SK-N-SH treated with all-trans-retinoic acid at 6 μM for 48 hours (cell line): Measurements from ENCODE around the gene CLEC16A.

Experiments
- ATAC-seq: fragments of 200-7000 bp; cut with Tn5 transposase; 3 replicates; pipeline ENCODE4 v1.9.1; 2020; ENCODE audit warnings: mild to moderate bottlenecking, moderate library complexity
- ARNTL ChIP-seq: fragments of 450-650 bp; formaldehyde crosslinking; IDR thresholded peaks from 2 replicates; pipeline ENCODE4 v1.5.0; 2020; ENCODE audit warnings: low read depth, mild to moderate bottlenecking, moderate library complexity, borderline replicate concordance
- CSDC2 ChIP-seq: fragments of 250-450 bp; sonication (Bioruptor Pico); IDR thresholded peaks from 2 replicates; pipeline ENCODE4 v1.5.0; 2020; ENCODE audit warnings: mild to moderate bottlenecking, moderate library complexity
- CSRNP3 ChIP-seq: fragments of 250-450 bp; sonication (Bioruptor Pico); IDR thresholded peaks from 2 replicates; pipeline ENCODE4 v1.5.1; 2021; ENCODE audit warnings: mild to moderate bottlenecking, moderate library complexity
- ESRRG ChIP-seq: fragments of 250-450 bp; sonication (Bioruptor Pico); IDR thresholded peaks from 2 replicates; pipeline ENCODE4 v1.6.1; 2021; ENCODE audit warnings: mild to moderate bottlenecking
- GLIS3 ChIP-seq: fragments of 250-450 bp; sonication (Bioruptor Pico); IDR thresholded peaks from 2 replicates; pipeline ENCODE4 v1.5.0; 2020; ENCODE audit warnings: mild to moderate bottlenecking, moderate library complexity
- ISL1 ChIP-seq: fragments of 250-450 bp; sonication (Bioruptor Pico); IDR thresholded peaks from 2 replicates; pipeline ENCODE4 v2.1.2; 2022; ENCODE audit warnings: mild to moderate bottlenecking, moderate library complexity
- OSR1 ChIP-seq: fragments of 250-450 bp; sonication (Bioruptor Pico); IDR thresholded peaks from 2 replicates; pipeline ENCODE4 v1.8.0; 2022; ENCODE audit warnings: moderate library complexity, mild to moderate bottlenecking, inconsistent platforms
- POU6F1 ChIP-seq: fragments of 250-450 bp; sonication (Bioruptor Pico); IDR thresholded peaks from 2 replicates; pipeline ENCODE4 v1.8.0; 2021; ENCODE audit warnings: low read depth, mild to moderate bottlenecking, moderate library complexity, borderline replicate concordance
- PPARA ChIP-seq: fragments of 250-450 bp; sonication (Bioruptor Pico); IDR thresholded peaks from 2 replicates; pipeline ENCODE4 v1.5.0; 2020; ENCODE audit warnings: mild to moderate bottlenecking, borderline replicate concordance
- SNAI2 ChIP-seq: fragments of 250-450 bp; sonication (Bioruptor Pico); IDR thresholded peaks from 2 replicates; pipeline ENCODE4 v1.5.0; 2020; ENCODE audit warnings: mild to moderate bottlenecking, moderate library complexity
- TCF4 ChIP-seq: fragments of 250-450 bp; sonication (Bioruptor Pico); IDR thresholded peaks from 2 replicates; pipeline ENCODE4 v1.8.0; 2021; ENCODE audit warnings: mild to moderate bottlenecking, moderate library complexity, borderline replicate concordance
- TOX ChIP-seq: fragments of 250-450 bp; sonication (Bioruptor Pico); IDR thresholded peaks from 2 replicates; pipeline ENCODE4 v1.8.0; 2021; ENCODE audit warnings: mild to moderate bottlenecking, moderate library complexity, borderline replicate concordance
- TSHZ2 ChIP-seq: fragments of 250-450 bp; sonication (Bioruptor Pico); IDR thresholded peaks from 2 replicates; pipeline ENCODE4 v1.5.0; 2020; ENCODE audit warnings: mild to moderate bottlenecking, moderate library complexity
- ZC3H10 ChIP-seq: fragments of 250-450 bp; sonication (Bioruptor Pico); IDR thresholded peaks from 2 replicates; pipeline ENCODE4 v1.5.1; 2021; ENCODE audit warnings: mild to moderate bottlenecking, moderate library complexity
- ZFP3 ChIP-seq: fragments of 250-450 bp; sonication (Bioruptor Pico); IDR thresholded peaks from 2 replicates; pipeline ENCODE4 v1.5.0; 2020; ENCODE audit warnings: mild to moderate bottlenecking, moderate library complexity
- ZFP30 ChIP-seq: fragments of 450-650 bp; formaldehyde crosslinking; IDR thresholded peaks from 2 replicates; pipeline ENCODE4 v1.5.0; 2022; ENCODE audit warnings: mild to moderate bottlenecking, moderate library complexity
- ZNF565 ChIP-seq: fragments of 450-650 bp; formaldehyde crosslinking; conservative IDR thresholded peaks from 2 replicates; pipeline ENCODE4 v1.5.0; 2020; ENCODE audit warnings: low read depth, mild to moderate bottlenecking, moderate library complexity
- ZNF70 ChIP-seq: fragments of 450-650 bp; formaldehyde crosslinking; IDR thresholded peaks from 2 replicates; pipeline ENCODE4 v1.5.0; 2020; ENCODE audit warnings: mild to moderate bottlenecking, moderate library complexity
- ZNF8 ChIP-seq: fragments of 450-650 bp; formaldehyde crosslinking; IDR thresholded peaks from 2 replicates; pipeline ENCODE4 v1.5.0; 2020; ENCODE audit warnings: mild to moderate bottlenecking, moderate library complexity
- TF ChIP-seq, protein P1 (sequence below): fragments of 250-450 bp; sonication (Bioruptor Pico); IDR thresholded peaks from 2 replicates; pipeline ENCODE4 v1.8.0; 2020; ENCODE audit warnings: mild to moderate bottlenecking, moderate library complexity, borderline replicate concordance

The CLEC16A gene

DNA sequence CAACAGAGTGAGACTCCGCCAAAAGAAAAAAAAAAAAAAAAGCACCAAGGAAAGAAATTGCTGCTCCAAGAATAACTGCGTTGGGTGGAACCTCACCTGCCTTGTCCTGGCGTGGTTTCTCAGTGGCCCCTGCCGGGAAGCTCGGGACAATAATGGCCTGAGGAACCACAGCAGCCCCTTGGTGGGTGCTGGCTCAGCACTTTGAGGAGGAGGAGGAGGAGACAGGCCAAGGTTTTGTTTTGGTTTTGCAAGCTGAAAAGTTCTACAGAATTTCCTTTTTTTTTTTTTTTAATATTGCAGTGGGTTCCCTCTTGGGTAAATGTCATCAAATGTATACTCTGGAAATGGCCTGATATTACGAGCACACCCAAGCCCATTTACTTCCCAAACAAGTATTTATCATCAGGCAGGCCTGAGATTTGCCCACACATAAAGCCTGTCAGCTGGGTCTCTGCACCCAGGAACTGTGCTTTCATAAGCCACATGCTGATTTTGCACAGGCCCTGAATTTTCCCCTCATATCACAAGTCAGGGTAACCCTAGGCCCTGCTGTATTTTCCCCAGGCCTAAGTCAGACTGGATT, 233.3 kb downstream of the CLEC16A start:
- no peak for TF ChIP-seq PPARA (CRISPR knock-in tag)
- no peak for TF ChIP-seq ESRRG (CRISPR knock-in tag)
- no peak for TF ChIP-seq ZNF8
- no peak for TF ChIP-seq ZC3H10 (CRISPR knock-in tag)
- no peak for TF ChIP-seq SNAI2 (CRISPR knock-in tag)
- no peak for TF ChIP-seq GLIS3 (CRISPR knock-in tag)
- TF ChIP-seq ARNTL = no peak
- no peak for TF ChIP-seq TOX
- TF ChIP-seq ZFP3 (CRISPR knock-in tag) = no peak
- TF ChIP-seq OSR1 (CRISPR knock-in tag) = no peak
- no peak for TF ChIP-seq ZNF70
- TF ChIP-seq ZFP30 (CRISPR knock-in tag) = no peak
- no peak for TF ChIP-seq CSDC2 (CRISPR knock-in tag)
- no peak for ATAC-seq

DNA sequence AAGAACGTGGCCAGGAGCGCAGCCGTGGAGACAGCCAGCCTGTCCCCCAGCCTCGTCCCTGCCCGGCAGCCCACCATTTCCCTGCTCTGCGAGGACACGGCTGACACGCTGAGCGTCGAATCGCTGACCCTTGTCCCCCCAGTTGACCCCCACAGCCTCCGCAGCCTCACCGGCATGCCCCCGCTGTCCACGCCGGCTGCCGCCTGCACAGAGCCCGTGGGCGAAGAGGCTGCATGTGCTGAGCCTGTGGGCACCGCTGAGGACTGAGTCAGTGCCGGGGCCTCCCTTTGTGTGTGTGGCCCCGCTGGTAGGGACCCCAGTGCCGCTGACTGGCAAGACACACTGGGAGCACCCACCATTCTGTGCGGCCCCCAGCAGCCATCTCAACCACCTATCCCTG, 234.1 kb downstream of the CLEC16A start:
- no peak for ATAC-seq
- no peak for TF ChIP-seq GLIS3 (CRISPR knock-in tag)
- TF ChIP-seq TOX = no peak
- TF ChIP-seq PPARA (CRISPR knock-in tag) = no peak
- no peak for TF ChIP-seq ZC3H10 (CRISPR knock-in tag)
- no peak for TF ChIP-seq ESRRG (CRISPR knock-in tag)
- TF ChIP-seq ZNF565 (CRISPR knock-in tag) = no peak
- TF ChIP-seq POU6F1 (CRISPR knock-in tag) = no peak

GRCh38 chr16:11179574-11179973, 235.2 kb downstream of the CLEC16A start:
- no peak for ATAC-seq
- no peak for TF ChIP-seq ISL1 (CRISPR knock-in tag)

DNA sequence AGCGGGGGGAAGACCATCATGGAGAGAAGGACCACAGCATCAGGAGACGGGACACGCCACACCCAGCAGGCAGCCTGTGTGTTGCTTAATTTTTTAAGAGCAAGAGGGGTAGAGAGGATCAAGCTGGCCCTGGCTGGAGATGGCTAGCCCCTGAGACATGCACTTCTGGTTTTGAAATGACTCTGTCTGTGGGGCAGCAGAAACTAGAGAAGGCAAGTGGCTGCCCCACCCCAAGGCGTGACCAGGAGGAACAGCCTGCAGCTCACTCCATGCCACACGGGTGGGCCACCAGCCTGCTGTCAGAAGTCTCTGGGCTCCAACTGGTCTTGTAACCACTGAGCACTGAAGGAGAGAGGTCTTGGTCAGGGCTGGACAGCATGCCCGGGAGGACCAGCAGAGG, 236.1 kb downstream of the CLEC16A start:
- ATAC-seq = no peak
- TF ChIP-seq GLIS3 (CRISPR knock-in tag) = no peak
- no peak for TF ChIP-seq ZNF565 (CRISPR knock-in tag)
- TF ChIP-seq ZNF70 = no peak
- TF ChIP-seq TCF4 (CRISPR knock-in tag) = no peak
- no peak for TF ChIP-seq CSRNP3 (CRISPR knock-in tag)
- no peak for TF ChIP-seq ZFP30 (CRISPR knock-in tag)
- TF ChIP-seq TSHZ2 (CRISPR knock-in tag) = no peak
- TF ChIP-seq, protein P1, sequence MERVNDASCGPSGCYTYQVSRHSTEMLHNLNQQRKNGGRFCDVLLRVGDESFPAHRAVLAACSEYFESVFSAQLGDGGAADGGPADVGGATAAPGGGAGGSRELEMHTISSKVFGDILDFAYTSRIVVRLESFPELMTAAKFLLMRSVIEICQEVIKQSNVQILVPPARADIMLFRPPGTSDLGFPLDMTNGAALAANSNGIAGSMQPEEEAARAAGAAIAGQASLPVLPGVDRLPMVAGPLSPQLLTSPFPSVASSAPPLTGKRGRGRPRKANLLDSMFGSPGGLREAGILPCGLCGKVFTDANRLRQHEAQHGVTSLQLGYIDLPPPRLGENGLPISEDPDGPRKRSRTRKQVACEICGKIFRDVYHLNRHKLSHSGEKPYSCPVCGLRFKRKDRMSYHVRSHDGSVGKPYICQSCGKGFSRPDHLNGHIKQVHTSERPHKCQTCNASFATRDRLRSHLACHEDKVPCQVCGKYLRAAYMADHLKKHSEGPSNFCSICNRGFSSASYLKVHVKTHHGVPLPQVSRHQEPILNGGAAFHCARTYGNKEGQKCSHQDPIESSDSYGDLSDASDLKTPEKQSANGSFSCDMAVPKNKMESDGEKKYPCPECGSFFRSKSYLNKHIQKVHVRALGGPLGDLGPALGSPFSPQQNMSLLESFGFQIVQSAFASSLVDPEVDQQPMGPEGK = no peak
- TF ChIP-seq ESRRG (CRISPR knock-in tag) = no peak
